ENCODE results near the gene PLEKHG2. TPM values are rescaled to one million over a fixed set of nuclear protein-coding genes. Genes with fewer than 3 reads are reported as not detected.
"Not testable (repeated sequence)": the region's sequence is repeated elsewhere in the genome, so short reads cannot be mapped to it uniquely, and the experiment has no call there.

The PLEKHG2 gene
- total and polyA plus RNA-seq, 2 donors (not counting 1 experiment from before 2014, with no cell fraction given), result 13.1 to 13.7 TPM

GRCh38 chr19:39446365-39447084, 34.1 kb downstream of the PLEKHG2 start:
- no peaks in the 10 kb centered on the region for H4K20me1 ChIP-seq (ENCODE audit: control insufficient read depth, extremely low read depth, insufficient read depth, low read length)
- peak overlapping the region; percentile 88 for H3K4me2 ChIP-seq (ENCODE audit: extremely low read depth, insufficient read depth, low read length)
- H3K4me1 ChIP-seq (ENCODE audit: control insufficient read depth, extremely low read depth, insufficient read depth, low read length), result peaks cover 13% of the 10 kb centered on the region
- H3K27me3 ChIP-seq (ENCODE audit: control insufficient read depth, insufficient read depth, low read length), result no peaks in the 10 kb centered on the region
- no peak overlapping the region for H2AFZ ChIP-seq (ENCODE audit: low read length)
- DNase-seq (ENCODE audit: low read depth in 2 of 2), result no peak
- peak overlapping the region; percentile 51 to 99 (median 79) for H3K4me3 ChIP-seq (replicated peaks in 1 of 4; ENCODE audit: control extremely low read depth in 1 of 4, insufficient read depth in 1 of 4, low read depth in 3 of 4, low read length in 4 of 4)
- H3K27ac ChIP-seq (ENCODE audit: insufficient read depth, low read length), result peak overlapping the region; percentile 88
- TF ChIP-seq CTCF (conservative IDR thresholded peaks at IDR 0.05 in 1 of 2, IDR thresholded peaks at IDR 0.05 in 1 of 2; ENCODE audit: low read depth in 1 of 2, low read length in 2 of 2) (no peak), EZH2 (IDR thresholded peaks at IDR 0.05; ENCODE audit: low read length, missing control alignments) (no peak)
- H3K9ac ChIP-seq (ENCODE audit: insufficient read depth, low read length), result no peak overlapping the region
- no peaks in the 10 kb centered on the region for H3K9me3 ChIP-seq (ENCODE audit: control insufficient read depth, insufficient read depth, low read depth, low read length)
- H3K79me2 ChIP-seq (ENCODE audit: control insufficient read depth, insufficient read depth, low read length), result peaks cover 67% of the 10 kb centered on the region
- peaks cover 4% of the 10 kb centered on the region for H3K36me3 ChIP-seq (ENCODE audit: control insufficient read depth, insufficient read depth, low read length)

GRCh38 chr19:39448271-39448670, 35.8 kb downstream of the PLEKHG2 start:
- H3K27ac ChIP-seq (ENCODE audit: insufficient read depth, low read length), result peak overlapping the region; percentile 41
- no peak overlapping the region for H3K4me3 ChIP-seq (replicated peaks in 1 of 4; ENCODE audit: control extremely low read depth in 1 of 4, insufficient read depth in 1 of 4, low read depth in 3 of 4, low read length in 4 of 4)
- no peaks in the 10 kb centered on the region for H3K9me3 ChIP-seq (ENCODE audit: control insufficient read depth, insufficient read depth, low read depth, low read length)
- no peak overlapping the region for H2AFZ ChIP-seq (ENCODE audit: low read length)
- no peak overlapping the region for H3K9ac ChIP-seq (ENCODE audit: insufficient read depth, low read length)
- peaks cover 10% of the 10 kb centered on the region for H3K36me3 ChIP-seq (ENCODE audit: control insufficient read depth, insufficient read depth, low read length)
- no peak overlapping the region for H3K4me2 ChIP-seq (ENCODE audit: extremely low read depth, insufficient read depth, low read length)
- peak in 1 of 2 donors; percentile 68 for DNase-seq (ENCODE audit: low read depth in 2 of 2)
- H3K27me3 ChIP-seq (ENCODE audit: control insufficient read depth, insufficient read depth, low read length), result no peaks in the 10 kb centered on the region
- H3K79me2 ChIP-seq (ENCODE audit: control insufficient read depth, insufficient read depth, low read length), result peaks cover 83% of the 10 kb centered on the region
- no peak for TF ChIP-seq CTCF (conservative IDR thresholded peaks at IDR 0.05 in 1 of 2, IDR thresholded peaks at IDR 0.05 in 1 of 2; ENCODE audit: low read depth in 1 of 2, low read length in 2 of 2)
- no peak for TF ChIP-seq EZH2 (IDR thresholded peaks at IDR 0.05; ENCODE audit: low read length, missing control alignments)
- no peaks in the 10 kb centered on the region for H4K20me1 ChIP-seq (ENCODE audit: control insufficient read depth, extremely low read depth, insufficient read depth, low read length)
- H3K4me1 ChIP-seq (ENCODE audit: control insufficient read depth, extremely low read depth, insufficient read depth, low read length), result peaks cover 13% of the 10 kb centered on the region

GRCh38 chr19:39449116-39449797, 36.8 kb downstream of the PLEKHG2 start:
- no peaks in the 10 kb centered on the region for H3K9me3 ChIP-seq (ENCODE audit: control insufficient read depth, insufficient read depth, low read depth, low read length)
- H4K20me1 ChIP-seq (ENCODE audit: control insufficient read depth, extremely low read depth, insufficient read depth, low read length), result no peaks in the 10 kb centered on the region
- peaks cover 83% of the 10 kb centered on the region for H3K79me2 ChIP-seq (ENCODE audit: control insufficient read depth, insufficient read depth, low read length)
- no peak for DNase-seq (ENCODE audit: low read depth in 2 of 2)
- TF ChIP-seq CTCF (conservative IDR thresholded peaks at IDR 0.05 in 1 of 2, IDR thresholded peaks at IDR 0.05 in 1 of 2; ENCODE audit: low read depth in 1 of 2, low read length in 2 of 2) (no peak), EZH2 (IDR thresholded peaks at IDR 0.05; ENCODE audit: low read length, missing control alignments) (no peak)
- peaks cover 13% of the 10 kb centered on the region for H3K4me1 ChIP-seq (ENCODE audit: control insufficient read depth, extremely low read depth, insufficient read depth, low read length)
- H3K9ac ChIP-seq (ENCODE audit: insufficient read depth, low read length), result no peak overlapping the region
- H3K27ac ChIP-seq (ENCODE audit: insufficient read depth, low read length), result no peak overlapping the region
- peaks cover 11% of the 10 kb centered on the region for H3K36me3 ChIP-seq (ENCODE audit: control insufficient read depth, insufficient read depth, low read length)
- no peak overlapping the region for H3K4me3 ChIP-seq (replicated peaks in 1 of 4; ENCODE audit: control extremely low read depth in 1 of 4, insufficient read depth in 1 of 4, low read depth in 3 of 4, low read length in 4 of 4)
- no peaks in the 10 kb centered on the region for H3K27me3 ChIP-seq (ENCODE audit: control insufficient read depth, insufficient read depth, low read length)
- no peak overlapping the region for H2AFZ ChIP-seq (ENCODE audit: low read length)
- H3K4me2 ChIP-seq (ENCODE audit: extremely low read depth, insufficient read depth, low read length), result no peak overlapping the region

- H3K4me3 ChIP-seq (replicated peaks in 1 of 4; ENCODE audit: control extremely low read depth in 1 of 4, insufficient read depth in 1 of 4, low read depth in 3 of 4, low read length in 4 of 4); H3K27ac ChIP-seq (ENCODE audit: insufficient read depth, low read length); H3K27me3 ChIP-seq (ENCODE audit: control insufficient read depth, insufficient read depth, low read length); DNase-seq (ENCODE audit: low read depth in 2 of 2); H3K9me3 ChIP-seq (ENCODE audit: control insufficient read depth, insufficient read depth, low read depth, low read length); H3K9ac ChIP-seq (ENCODE audit: insufficient read depth, low read length); H2AFZ ChIP-seq (ENCODE audit: low read length); H3K4me2 ChIP-seq (ENCODE audit: extremely low read depth, insufficient read depth, low read length); H4K20me1 ChIP-seq (ENCODE audit: control insufficient read depth, extremely low read depth, insufficient read depth, low read length): not testable (repeated sequence)
- Histone ChIP-seq H3K79me2 (ENCODE audit: control insufficient read depth, insufficient read depth, low read length) (peaks cover 71% of the 10 kb centered on the region), H3K36me3 (ENCODE audit: control insufficient read depth, insufficient read depth, low read length) (peaks cover 14% of the 10 kb centered on the region), H3K4me1 (ENCODE audit: control insufficient read depth, extremely low read depth, insufficient read depth, low read length) (peaks cover 13% of the 10 kb centered on the region)
These were observed 38.8 kb downstream of the PLEKHG2 start for GRCh38 chr19:39451257-39451656.
